WTC11 (cell line): ENCODE measurements around the gene IL12B.

ENCODE experiments used
- ATF1 ChIP-seq: sonication (generic); formaldehyde crosslinking; IDR thresholded peaks from 2 replicates; pipeline ENCODE4 v1.8.1; 2023; ENCODE audit warnings: mild to moderate bottlenecking, moderate library complexity, missing genetic modification reagents
- GABPB1 ChIP-seq: sonication (generic); formaldehyde crosslinking; IDR thresholded peaks from 2 replicates; pipeline ENCODE4 v1.8.1; 2023; ENCODE audit warnings: mild to moderate bottlenecking, missing genetic modification reagents
- MAX ChIP-seq: sonication (generic); formaldehyde crosslinking; IDR thresholded peaks from 2 replicates; pipeline ENCODE4 v1.8.0; 2022; ENCODE audit warnings: mild to moderate bottlenecking, missing genetic modification reagents
- NFE2L1 ChIP-seq: sonication (generic); formaldehyde crosslinking; IDR thresholded peaks from 2 replicates; pipeline ENCODE4 v1.8.1; 2023; ENCODE audit warnings: missing genetic modification reagents
- ZNF138 ChIP-seq: sonication (generic); formaldehyde crosslinking; conservative IDR thresholded peaks from 2 replicates; pipeline ENCODE4 v1.8.1; 2022; ENCODE audit warnings: mild to moderate bottlenecking, moderate library complexity, missing genetic modification reagents
- TF ChIP-seq, protein P1 (sequence below): fragments of 200-600 bp; IDR thresholded peaks from 2 replicates; pipeline ENCODE4 v1.8.0; 2022; ENCODE audit warnings: antibody characterized with exemption
- TF ChIP-seq, protein P2 (sequence below): sonication (generic); formaldehyde crosslinking; IDR thresholded peaks from 2 replicates; pipeline ENCODE4 v1.8.0; 2023; ENCODE audit warnings: mild to moderate bottlenecking, missing genetic modification reagents
- TF ChIP-seq, protein P3 (sequence below): sonication (generic); formaldehyde crosslinking; IDR thresholded peaks from 2 replicates; pipeline ENCODE4 v1.8.1; 2023; ENCODE audit warnings: mild to moderate bottlenecking, moderate library complexity, missing genetic modification reagents
- TF ChIP-seq, protein P4 (sequence below): sonication (generic); formaldehyde crosslinking; conservative IDR thresholded peaks from 2 replicates; pipeline ENCODE4 v1.8.1; 2022; ENCODE audit warnings: mild to moderate bottlenecking, missing genetic modification reagents

GRCh38 chr5:159313197-159313596 is 17.1 kb downstream of the IL12B start:
- TF ChIP-seq ZNF138 (CRISPR knock-in tag) (no peak), MAX (CRISPR knock-in tag) (no peak), ATF1 (CRISPR knock-in tag) (no peak), NFE2L1 (CRISPR knock-in tag) (no peak), GABPB1 (CRISPR knock-in tag) (no peak)
- TF ChIP-seq, protein P1, sequence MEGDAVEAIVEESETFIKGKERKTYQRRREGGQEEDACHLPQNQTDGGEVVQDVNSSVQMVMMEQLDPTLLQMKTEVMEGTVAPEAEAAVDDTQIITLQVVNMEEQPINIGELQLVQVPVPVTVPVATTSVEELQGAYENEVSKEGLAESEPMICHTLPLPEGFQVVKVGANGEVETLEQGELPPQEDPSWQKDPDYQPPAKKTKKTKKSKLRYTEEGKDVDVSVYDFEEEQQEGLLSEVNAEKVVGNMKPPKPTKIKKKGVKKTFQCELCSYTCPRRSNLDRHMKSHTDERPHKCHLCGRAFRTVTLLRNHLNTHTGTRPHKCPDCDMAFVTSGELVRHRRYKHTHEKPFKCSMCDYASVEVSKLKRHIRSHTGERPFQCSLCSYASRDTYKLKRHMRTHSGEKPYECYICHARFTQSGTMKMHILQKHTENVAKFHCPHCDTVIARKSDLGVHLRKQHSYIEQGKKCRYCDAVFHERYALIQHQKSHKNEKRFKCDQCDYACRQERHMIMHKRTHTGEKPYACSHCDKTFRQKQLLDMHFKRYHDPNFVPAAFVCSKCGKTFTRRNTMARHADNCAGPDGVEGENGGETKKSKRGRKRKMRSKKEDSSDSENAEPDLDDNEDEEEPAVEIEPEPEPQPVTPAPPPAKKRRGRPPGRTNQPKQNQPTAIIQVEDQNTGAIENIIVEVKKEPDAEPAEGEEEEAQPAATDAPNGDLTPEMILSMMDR = no peak
- TF ChIP-seq, protein P2, sequence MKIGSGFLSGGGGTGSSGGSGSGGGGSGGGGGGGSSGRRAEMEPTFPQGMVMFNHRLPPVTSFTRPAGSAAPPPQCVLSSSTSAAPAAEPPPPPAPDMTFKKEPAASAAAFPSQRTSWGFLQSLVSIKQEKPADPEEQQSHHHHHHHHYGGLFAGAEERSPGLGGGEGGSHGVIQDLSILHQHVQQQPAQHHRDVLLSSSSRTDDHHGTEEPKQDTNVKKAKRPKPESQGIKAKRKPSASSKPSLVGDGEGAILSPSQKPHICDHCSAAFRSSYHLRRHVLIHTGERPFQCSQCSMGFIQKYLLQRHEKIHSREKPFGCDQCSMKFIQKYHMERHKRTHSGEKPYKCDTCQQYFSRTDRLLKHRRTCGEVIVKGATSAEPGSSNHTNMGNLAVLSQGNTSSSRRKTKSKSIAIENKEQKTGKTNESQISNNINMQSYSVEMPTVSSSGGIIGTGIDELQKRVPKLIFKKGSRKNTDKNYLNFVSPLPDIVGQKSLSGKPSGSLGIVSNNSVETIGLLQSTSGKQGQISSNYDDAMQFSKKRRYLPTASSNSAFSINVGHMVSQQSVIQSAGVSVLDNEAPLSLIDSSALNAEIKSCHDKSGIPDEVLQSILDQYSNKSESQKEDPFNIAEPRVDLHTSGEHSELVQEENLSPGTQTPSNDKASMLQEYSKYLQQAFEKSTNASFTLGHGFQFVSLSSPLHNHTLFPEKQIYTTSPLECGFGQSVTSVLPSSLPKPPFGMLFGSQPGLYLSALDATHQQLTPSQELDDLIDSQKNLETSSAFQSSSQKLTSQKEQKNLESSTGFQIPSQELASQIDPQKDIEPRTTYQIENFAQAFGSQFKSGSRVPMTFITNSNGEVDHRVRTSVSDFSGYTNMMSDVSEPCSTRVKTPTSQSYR (CRISPR knock-in tag) = no peak
- TF ChIP-seq, protein P3, sequence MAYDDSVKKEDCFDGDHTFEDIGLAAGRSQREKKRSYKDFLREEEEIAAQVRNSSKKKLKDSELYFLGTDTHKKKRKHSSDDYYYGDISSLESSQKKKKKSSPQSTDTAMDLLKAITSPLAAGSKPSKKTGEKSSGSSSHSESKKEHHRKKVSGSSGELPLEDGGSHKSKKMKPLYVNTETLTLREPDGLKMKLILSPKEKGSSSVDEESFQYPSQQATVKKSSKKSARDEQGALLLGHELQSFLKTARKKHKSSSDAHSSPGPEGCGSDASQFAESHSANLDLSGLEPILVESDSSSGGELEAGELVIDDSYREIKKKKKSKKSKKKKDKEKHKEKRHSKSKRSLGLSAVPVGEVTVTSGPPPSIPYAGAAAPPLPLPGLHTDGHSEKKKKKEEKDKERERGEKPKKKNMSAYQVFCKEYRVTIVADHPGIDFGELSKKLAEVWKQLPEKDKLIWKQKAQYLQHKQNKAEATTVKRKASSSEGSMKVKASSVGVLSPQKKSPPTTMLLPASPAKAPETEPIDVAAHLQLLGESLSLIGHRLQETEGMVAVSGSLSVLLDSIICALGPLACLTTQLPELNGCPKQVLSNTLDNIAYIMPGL = no peak
- TF ChIP-seq, protein P4, sequence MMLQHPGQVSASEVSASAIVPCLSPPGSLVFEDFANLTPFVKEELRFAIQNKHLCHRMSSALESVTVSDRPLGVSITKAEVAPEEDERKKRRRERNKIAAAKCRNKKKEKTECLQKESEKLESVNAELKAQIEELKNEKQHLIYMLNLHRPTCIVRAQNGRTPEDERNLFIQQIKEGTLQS = no peak
